Measurements from ENCODE around the gene PDE11A. TPM values are rescaled to one million over a fixed set of nuclear protein-coding genes. Genes with fewer than 3 reads are reported as not detected.

The PDE11A gene
- total RNA-seq, 4 donors from 2014 or later, result 0.85 to 2.3 (median 2.1) TPM; not detected in 1

- no peaks in the 10 kb centered on the region for H3K27me3 ChIP-seq
- no peak for DNase-seq
- H3K4me1 ChIP-seq, result no peaks in the 10 kb centered on the region
- no peaks in the 10 kb centered on the region for H3K36me3 ChIP-seq
- H3K9me3 ChIP-seq, result no peaks in the 10 kb centered on the region
- no peak overlapping the region for H3K27ac ChIP-seq
- TF ChIP-seq, protein P1, sequence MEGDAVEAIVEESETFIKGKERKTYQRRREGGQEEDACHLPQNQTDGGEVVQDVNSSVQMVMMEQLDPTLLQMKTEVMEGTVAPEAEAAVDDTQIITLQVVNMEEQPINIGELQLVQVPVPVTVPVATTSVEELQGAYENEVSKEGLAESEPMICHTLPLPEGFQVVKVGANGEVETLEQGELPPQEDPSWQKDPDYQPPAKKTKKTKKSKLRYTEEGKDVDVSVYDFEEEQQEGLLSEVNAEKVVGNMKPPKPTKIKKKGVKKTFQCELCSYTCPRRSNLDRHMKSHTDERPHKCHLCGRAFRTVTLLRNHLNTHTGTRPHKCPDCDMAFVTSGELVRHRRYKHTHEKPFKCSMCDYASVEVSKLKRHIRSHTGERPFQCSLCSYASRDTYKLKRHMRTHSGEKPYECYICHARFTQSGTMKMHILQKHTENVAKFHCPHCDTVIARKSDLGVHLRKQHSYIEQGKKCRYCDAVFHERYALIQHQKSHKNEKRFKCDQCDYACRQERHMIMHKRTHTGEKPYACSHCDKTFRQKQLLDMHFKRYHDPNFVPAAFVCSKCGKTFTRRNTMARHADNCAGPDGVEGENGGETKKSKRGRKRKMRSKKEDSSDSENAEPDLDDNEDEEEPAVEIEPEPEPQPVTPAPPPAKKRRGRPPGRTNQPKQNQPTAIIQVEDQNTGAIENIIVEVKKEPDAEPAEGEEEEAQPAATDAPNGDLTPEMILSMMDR (IDR thresholded peaks at IDR 0.05), result no peak
- no peak for TF ChIP-seq POLR2A (IDR thresholded peaks at IDR 0.05)
- intact Hi-C loops (cut with DNase I; ENCODE audit: low total_unique reads), result no loop called here
- H3K4me3 ChIP-seq, result no peak overlapping the region
Observed at GRCh38 chr2:177633111-177633510, 439.5 kb downstream of the PDE11A start.

DNA sequence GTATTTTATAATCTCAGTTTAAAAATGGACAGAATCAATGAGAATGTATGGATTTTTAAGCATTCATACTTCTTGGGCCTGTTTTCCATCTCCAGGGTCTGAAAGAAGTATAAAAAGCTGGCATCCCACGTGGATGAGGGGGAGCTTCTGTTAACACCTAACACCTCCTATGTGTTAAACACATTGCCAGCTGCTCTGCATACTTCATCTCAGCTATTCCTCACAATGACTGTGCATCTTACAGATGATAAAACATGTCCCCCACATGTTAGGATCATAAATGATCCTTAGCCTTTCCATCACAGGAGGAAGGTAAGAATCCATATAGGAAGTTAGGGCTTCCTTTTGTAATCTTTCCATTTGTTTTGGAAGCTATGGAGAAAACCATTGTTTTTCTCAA, 440.9 kb downstream of the PDE11A start:
- Histone ChIP-seq H3K4me1 (no peaks in the 10 kb centered on the region), H3K27ac (no peak overlapping the region), H3K27me3 (no peaks in the 10 kb centered on the region), H3K4me3 (no peak overlapping the region), H3K9me3 (no peaks in the 10 kb centered on the region), H3K36me3 (no peaks in the 10 kb centered on the region)
- TF ChIP-seq, protein P1 (IDR thresholded peaks at IDR 0.05), result no peak
- TF ChIP-seq POLR2A (IDR thresholded peaks at IDR 0.05), result no peak
- intact Hi-C loops (cut with DNase I; ENCODE audit: low total_unique reads), result no loop called here
- no peak for DNase-seq

DNA sequence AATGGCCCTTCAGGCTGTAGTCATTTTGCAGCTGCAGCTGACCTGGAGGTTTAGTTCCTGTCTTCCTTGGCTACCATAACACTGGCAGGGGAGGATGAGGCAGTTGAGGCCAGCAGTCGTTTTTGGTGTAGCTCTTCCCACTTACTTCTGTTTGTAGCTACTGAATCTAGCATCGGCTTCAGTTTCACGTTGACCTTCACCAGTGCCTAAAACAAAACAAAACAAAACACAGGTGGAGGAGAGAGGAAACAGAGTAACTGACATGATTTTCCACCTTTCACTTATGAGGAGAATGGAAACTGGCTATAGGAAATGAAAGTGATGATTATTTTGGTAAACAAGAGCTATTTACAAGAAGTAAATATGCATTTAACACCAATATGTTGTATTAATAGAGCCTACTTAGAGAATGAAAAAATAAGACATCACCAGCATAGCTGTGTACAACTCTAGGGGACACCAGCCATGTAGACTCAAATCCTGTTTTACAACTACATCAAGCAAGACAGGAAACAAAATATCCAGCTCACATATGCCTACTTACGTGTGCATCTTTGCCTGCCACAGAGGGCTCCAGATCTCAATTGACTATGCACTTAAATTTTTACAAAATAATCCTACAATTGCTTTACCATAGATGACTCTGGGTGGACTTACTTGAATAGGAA, 443.1 kb downstream of the PDE11A start:
- Histone ChIP-seq H3K36me3 (no peaks in the 10 kb centered on the region), H3K9me3 (no peaks in the 10 kb centered on the region), H3K27ac (no peak overlapping the region), H3K4me1 (no peaks in the 10 kb centered on the region), H3K4me3 (no peak overlapping the region), H3K27me3 (no peaks in the 10 kb centered on the region)
- intact Hi-C loops (cut with DNase I; ENCODE audit: low total_unique reads), result no loop called here
- TF ChIP-seq, protein P1 (IDR thresholded peaks at IDR 0.05), result no peak
- no peak for TF ChIP-seq POLR2A (IDR thresholded peaks at IDR 0.05)
- no peak for DNase-seq

DNA sequence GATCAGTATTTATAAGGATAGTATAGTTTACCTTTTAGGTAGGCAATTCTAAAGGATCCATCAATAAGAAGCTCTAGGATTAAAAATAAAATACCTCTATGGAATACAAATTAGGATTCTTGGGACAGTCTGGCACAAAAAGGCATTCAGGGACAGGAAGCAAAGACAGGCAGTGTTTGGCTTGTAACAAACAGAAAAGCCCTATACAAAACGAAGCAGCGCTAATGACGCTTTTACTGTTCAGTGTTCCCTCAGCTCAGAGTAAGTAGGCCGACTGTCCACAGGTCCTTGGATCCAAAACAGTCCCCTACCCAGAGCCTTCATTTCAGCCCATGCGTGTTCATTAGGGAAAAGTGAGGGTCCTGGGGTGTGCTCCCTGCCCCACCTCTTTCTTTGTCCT, 443.7 kb downstream of the PDE11A start:
- H3K4me3 ChIP-seq, result no peak overlapping the region

More for the DNA sequence above, 443.7 kb downstream of the PDE11A start:
- Histone ChIP-seq H3K36me3 (no peaks in the 10 kb centered on the region), H3K9me3 (no peaks in the 10 kb centered on the region), H3K27ac (no peak overlapping the region), H3K27me3 (no peaks in the 10 kb centered on the region), H3K4me1 (no peaks in the 10 kb centered on the region)
- DNase-seq, result no peak
- intact Hi-C loops (cut with DNase I; ENCODE audit: low total_unique reads), result no loop called here
- TF ChIP-seq, protein P1 (IDR thresholded peaks at IDR 0.05), result no peak
- no peak for TF ChIP-seq POLR2A (IDR thresholded peaks at IDR 0.05)

Data from uterus (tissue), 4 donors.